HUES48 (cell line): ENCODE measurements around the gene PARN.
"Not testable (repeated sequence)": the region's sequence is repeated elsewhere in the genome, so short reads cannot be mapped to it uniquely, and the experiment has no call there.

Experiments
- H3K27ac ChIP-seq: one replicate; pipeline ENCODE4 v1.7.0; 2013; ENCODE audit warnings: low read depth, low read length, inconsistent platforms
- H3K27me3 ChIP-seq: 2 replicates; pipeline ENCODE4 v1.6.1; 2013; ENCODE audit warnings: mild to moderate bottlenecking, low read length; ENCODE audit not compliant: control insufficient read depth, insufficient read depth
- H3K36me3 ChIP-seq: 2 replicates; pipeline ENCODE4 v1.6.1; 2013; ENCODE audit warnings: low read length; ENCODE audit not compliant: control insufficient read depth, insufficient read depth
- H3K4me1 ChIP-seq: 2 replicates; pipeline ENCODE4 v1.6.1; 2013; ENCODE audit warnings: mild to moderate bottlenecking, low read length; ENCODE audit not compliant: control insufficient read depth, insufficient read depth
- H3K4me3 ChIP-seq: 2 replicates; pipeline ENCODE4 v1.5.1; 2013; ENCODE audit warnings: mild to moderate bottlenecking, low read depth, low read length
- H3K9ac ChIP-seq: 2 replicates; pipeline ENCODE4 v1.6.1; 2013; ENCODE audit warnings: mild to moderate bottlenecking, low read depth, low read length, moderate library complexity
- H3K9me3 ChIP-seq: 2 replicates; pipeline ENCODE4 v1.6.1; 2013; ENCODE audit warnings: low read length; ENCODE audit not compliant: control insufficient read depth, insufficient read depth

PARN gene

GRCh38 chr16:14606102-14606501 lies 24.0 kb downstream of the PARN start:
- Histone ChIP-seq H3K9me3 (no peaks in the 10 kb centered on the region), H3K4me3 (no peak overlapping the region), H3K4me1 (no peaks in the 10 kb centered on the region), H3K36me3 (peaks cover 90% of the 10 kb centered on the region), H3K27ac (no peak overlapping the region), H3K27me3 (no peaks in the 10 kb centered on the region), H3K9ac (no peak overlapping the region)

- Histone ChIP-seq H3K36me3 (peaks cover 87% of the 10 kb centered on the region), H3K4me1 (no peaks in the 10 kb centered on the region), H3K27me3 (no peaks in the 10 kb centered on the region), H3K9me3 (no peaks in the 10 kb centered on the region), H3K27ac (no peak overlapping the region), H3K9ac (no peak overlapping the region), H3K4me3 (no peak overlapping the region)
Measured at GRCh38 chr16:14602443-14602963, 27.6 kb downstream of the PARN start.

- Histone ChIP-seq H3K27me3 (no peaks in the 10 kb centered on the region), H3K9me3 (no peaks in the 10 kb centered on the region), H3K36me3 (peaks cover 82% of the 10 kb centered on the region), H3K4me3 (no peak overlapping the region), H3K27ac (no peak overlapping the region), H3K9ac (no peak overlapping the region), H3K4me1 (no peaks in the 10 kb centered on the region)
Measured at GRCh38 chr16:14600164-14600563, 29.9 kb downstream of the PARN start.

GRCh38 chr16:14586637-14587305 lies 43.3 kb downstream of the PARN start:
- no peak overlapping the region for H3K9ac ChIP-seq
- no peak overlapping the region for H3K4me3 ChIP-seq
- no peak overlapping the region for H3K27ac ChIP-seq
- no peaks in the 10 kb centered on the region for H3K27me3 ChIP-seq
- H3K4me1 ChIP-seq, result no peaks in the 10 kb centered on the region
- no peaks in the 10 kb centered on the region for H3K9me3 ChIP-seq
- H3K36me3 ChIP-seq, result peaks cover 88% of the 10 kb centered on the region

- H3K4me1 ChIP-seq, result no peaks in the 10 kb centered on the region
- H3K27me3 ChIP-seq, result no peaks in the 10 kb centered on the region
- H3K36me3 ChIP-seq, result peaks cover 90% of the 10 kb centered on the region
- H3K27ac ChIP-seq, result no peak overlapping the region
- H3K9ac ChIP-seq, result no peak overlapping the region
- H3K9me3 ChIP-seq, result no peaks in the 10 kb centered on the region
- no peak overlapping the region for H3K4me3 ChIP-seq
Measured at GRCh38 chr16:14585287-14585686, 44.8 kb downstream of the PARN start.

GRCh38 chr16:14580926-14581325 lies 49.1 kb downstream of the PARN start:
- H3K36me3 ChIP-seq, result peaks cover 97% of the 10 kb centered on the region
- not testable (repeated sequence) for H3K27me3 ChIP-seq, H3K4me1 ChIP-seq, H3K9me3 ChIP-seq, H3K27ac ChIP-seq, H3K4me3 ChIP-seq, H3K9ac ChIP-seq

GRCh38 chr16:14579266-14579665 lies 50.8 kb downstream of the PARN start:
- no peaks in the 10 kb centered on the region for H3K4me1 ChIP-seq
- H3K27me3 ChIP-seq, result no peaks in the 10 kb centered on the region
- H3K4me3 ChIP-seq, result no peak overlapping the region
- H3K27ac ChIP-seq, result no peak overlapping the region
- H3K9me3 ChIP-seq, result peaks cover 4% of the 10 kb centered on the region; the same call in 1 of the 2 replicates
- H3K9ac ChIP-seq, result no peak overlapping the region
- H3K36me3 ChIP-seq, result peaks cover 94% of the 10 kb centered on the region

- H3K27ac ChIP-seq, result no peak overlapping the region
- H3K36me3 ChIP-seq, result peaks cover 72% of the 10 kb centered on the region
- H3K4me3 ChIP-seq, result no peak overlapping the region
- H3K9me3 ChIP-seq, result peaks cover 4% of the 10 kb centered on the region; the same call in 1 of the 2 replicates
- no peaks in the 10 kb centered on the region for H3K27me3 ChIP-seq
- H3K9ac ChIP-seq, result no peak overlapping the region
- H3K4me1 ChIP-seq, result no peaks in the 10 kb centered on the region
Measured at GRCh38 chr16:14576532-14576931, 53.5 kb downstream of the PARN start.

- H3K27me3 ChIP-seq, result no peaks in the 10 kb centered on the region
- peaks cover 4% of the 10 kb centered on the region; the same call in 1 of the 2 replicates for H3K9me3 ChIP-seq
- H3K27ac ChIP-seq, result no peak overlapping the region
- no peaks in the 10 kb centered on the region for H3K4me1 ChIP-seq
- H3K9ac ChIP-seq, result no peak overlapping the region
- H3K36me3 ChIP-seq, result peaks cover 67% of the 10 kb centered on the region
- H3K4me3 ChIP-seq, result no peak overlapping the region
Measured at GRCh38 chr16:14576069-14576468, 54.0 kb downstream of the PARN start.

GRCh38 chr16:14574698-14575415 lies 55.2 kb downstream of the PARN start:
- H3K4me1 ChIP-seq, H3K9me3 ChIP-seq, H3K27me3 ChIP-seq, H3K27ac ChIP-seq, H3K4me3 ChIP-seq, H3K9ac ChIP-seq: not testable (repeated sequence)
- peaks cover 55% of the 10 kb centered on the region for H3K36me3 ChIP-seq

- Histone ChIP-seq H3K4me3 (no peak overlapping the region), H3K36me3 (peaks cover 39% of the 10 kb centered on the region), H3K27ac (no peak overlapping the region), H3K4me1 (no peaks in the 10 kb centered on the region), H3K9me3 (peaks cover 4% of the 10 kb centered on the region; the same call in 1 of the 2 replicates), H3K27me3 (no peaks in the 10 kb centered on the region), H3K9ac (no peak overlapping the region)
Measured at GRCh38 chr16:14572535-14572934, 57.5 kb downstream of the PARN start.
